VCaP (cell line): ENCODE measurements around the gene MAN1B1.

ENCODE experiments used
- H3K27ac ChIP-seq: fragments of 450-650 bp; 2 replicates; pipeline ENCODE4 v1.5.1; 2017
- TF ChIP-seq, protein P1 (sequence below): fragments of 450-650 bp; conservative IDR thresholded peaks from 2 replicates; pipeline ENCODE4 v1.5.1; 2017; ENCODE audit warnings: mild to moderate bottlenecking, moderate library complexity

The MAN1B1 gene

DNA sequence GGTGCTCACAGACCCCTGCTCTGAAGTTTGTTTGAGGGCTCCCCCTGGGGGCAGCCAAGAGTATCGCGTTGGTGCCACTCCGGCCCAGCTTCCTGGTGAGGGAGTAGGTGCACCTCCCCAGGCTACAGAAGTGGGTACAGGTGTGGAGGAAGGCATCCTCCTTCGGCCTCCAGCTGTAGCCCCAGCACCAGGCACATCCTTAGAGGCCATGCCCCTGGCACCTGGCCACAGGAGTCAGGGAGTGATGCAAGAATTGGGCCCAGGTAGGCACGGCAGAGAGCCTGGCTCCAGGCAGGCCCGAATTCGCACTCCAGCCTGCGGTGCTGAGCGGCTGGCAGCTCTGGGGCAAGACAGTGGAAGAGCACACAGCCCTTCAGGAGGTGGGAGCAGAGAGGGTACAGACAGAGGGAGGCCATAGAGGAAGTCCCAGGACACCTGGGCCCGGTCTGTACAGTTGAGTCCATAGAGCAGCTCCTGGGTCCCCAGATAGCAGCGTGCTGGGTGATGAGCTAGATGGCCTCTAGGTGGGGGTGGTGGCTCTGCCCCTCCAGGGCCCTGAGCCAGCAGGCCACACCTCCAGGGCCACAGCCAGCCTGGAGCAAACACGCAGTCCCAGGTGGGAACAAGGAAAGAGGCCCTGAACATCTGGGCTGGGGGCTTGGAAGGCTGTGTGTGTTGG, 18.8 kb upstream of the MAN1B1 start:
- TF ChIP-seq, protein P1, sequence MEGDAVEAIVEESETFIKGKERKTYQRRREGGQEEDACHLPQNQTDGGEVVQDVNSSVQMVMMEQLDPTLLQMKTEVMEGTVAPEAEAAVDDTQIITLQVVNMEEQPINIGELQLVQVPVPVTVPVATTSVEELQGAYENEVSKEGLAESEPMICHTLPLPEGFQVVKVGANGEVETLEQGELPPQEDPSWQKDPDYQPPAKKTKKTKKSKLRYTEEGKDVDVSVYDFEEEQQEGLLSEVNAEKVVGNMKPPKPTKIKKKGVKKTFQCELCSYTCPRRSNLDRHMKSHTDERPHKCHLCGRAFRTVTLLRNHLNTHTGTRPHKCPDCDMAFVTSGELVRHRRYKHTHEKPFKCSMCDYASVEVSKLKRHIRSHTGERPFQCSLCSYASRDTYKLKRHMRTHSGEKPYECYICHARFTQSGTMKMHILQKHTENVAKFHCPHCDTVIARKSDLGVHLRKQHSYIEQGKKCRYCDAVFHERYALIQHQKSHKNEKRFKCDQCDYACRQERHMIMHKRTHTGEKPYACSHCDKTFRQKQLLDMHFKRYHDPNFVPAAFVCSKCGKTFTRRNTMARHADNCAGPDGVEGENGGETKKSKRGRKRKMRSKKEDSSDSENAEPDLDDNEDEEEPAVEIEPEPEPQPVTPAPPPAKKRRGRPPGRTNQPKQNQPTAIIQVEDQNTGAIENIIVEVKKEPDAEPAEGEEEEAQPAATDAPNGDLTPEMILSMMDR = peak; percentile 90
- H3K27ac ChIP-seq = peak overlapping the region; percentile 96

DNA sequence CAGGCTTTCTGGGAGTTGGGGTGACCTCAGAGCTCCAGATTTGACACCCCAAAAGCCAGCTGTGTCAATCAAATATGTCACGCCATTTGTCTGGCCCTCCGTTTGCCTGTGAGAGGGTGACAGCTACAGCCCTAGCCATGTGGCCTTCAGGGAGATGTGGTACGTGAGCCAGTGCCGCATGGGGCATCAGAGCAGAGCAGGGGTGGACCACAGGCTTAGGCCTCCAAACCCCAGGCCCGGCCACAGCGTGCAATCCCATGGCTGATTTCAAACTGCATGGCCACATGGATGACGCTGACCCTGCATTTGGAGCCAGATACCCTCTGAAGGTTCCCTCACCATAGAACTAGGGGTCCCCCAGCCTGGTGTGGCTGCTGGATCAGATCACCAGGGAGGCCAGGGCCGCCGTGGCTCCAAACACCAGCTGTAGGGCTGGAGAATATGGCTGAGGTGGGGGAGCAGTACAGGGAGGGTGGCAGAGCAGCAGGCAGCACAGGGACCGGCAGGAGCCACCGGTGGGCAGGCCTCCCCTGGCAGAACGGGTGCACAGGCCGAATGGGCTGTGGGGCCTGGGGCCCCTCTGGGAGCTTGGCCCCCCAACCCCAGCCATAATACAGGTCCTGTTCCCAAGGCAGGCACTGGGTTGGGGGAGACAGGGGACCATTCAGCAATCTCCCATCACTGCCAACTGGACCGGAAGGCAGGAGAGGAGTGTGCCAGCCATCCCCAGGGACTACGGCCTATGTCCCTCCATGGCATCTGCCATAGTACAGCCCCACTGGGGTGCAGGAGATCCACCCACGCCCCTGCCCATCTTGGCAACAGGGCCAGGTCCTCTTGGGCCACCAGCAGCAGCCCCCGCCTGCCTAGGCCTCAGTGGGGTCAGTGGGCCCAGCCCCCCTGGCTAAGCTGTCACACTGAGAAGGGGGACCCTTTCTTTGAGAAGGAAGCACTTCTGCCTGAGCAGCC, 18.0 kb upstream of the MAN1B1 start:
- TF ChIP-seq, protein P1 = no peak

DNA sequence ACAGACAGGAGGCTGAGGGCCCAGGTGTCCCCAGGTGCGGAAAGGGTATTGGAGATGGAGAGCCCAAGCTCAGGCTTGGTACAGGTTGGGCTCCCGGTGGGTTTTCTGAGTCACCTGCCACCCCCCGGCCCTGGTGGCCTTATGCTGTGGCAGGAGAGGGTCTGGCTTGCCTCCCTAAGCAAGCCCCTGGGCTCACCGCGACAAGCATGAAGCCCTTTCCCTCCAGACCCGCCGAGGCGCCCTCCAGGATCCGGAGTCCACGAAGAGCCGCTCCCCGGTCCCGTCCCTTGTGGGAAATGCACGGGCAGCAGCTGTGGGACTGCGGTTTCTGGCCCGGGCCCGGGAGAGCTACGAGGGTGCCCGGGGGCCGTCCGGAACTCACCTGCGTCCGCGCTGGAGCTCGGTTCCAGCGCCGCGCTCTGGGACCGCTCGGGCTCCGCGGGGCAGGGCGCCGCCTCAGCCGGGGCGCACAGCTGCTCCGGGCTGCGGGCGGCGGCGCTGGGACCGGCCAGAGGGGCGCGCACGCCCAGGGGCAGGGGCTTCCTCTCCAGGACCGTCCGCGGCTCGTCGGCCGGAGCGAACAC, 17.2 kb upstream of the MAN1B1 start:
- TF ChIP-seq, protein P1 = no peak; the same call in 1 of the 2 replicates
- peak overlapping the region; percentile 96 for H3K27ac ChIP-seq

More for the DNA sequence above, 18.0 kb upstream of the MAN1B1 start:
- H3K27ac ChIP-seq = peak overlapping the region; percentile 96

DNA sequence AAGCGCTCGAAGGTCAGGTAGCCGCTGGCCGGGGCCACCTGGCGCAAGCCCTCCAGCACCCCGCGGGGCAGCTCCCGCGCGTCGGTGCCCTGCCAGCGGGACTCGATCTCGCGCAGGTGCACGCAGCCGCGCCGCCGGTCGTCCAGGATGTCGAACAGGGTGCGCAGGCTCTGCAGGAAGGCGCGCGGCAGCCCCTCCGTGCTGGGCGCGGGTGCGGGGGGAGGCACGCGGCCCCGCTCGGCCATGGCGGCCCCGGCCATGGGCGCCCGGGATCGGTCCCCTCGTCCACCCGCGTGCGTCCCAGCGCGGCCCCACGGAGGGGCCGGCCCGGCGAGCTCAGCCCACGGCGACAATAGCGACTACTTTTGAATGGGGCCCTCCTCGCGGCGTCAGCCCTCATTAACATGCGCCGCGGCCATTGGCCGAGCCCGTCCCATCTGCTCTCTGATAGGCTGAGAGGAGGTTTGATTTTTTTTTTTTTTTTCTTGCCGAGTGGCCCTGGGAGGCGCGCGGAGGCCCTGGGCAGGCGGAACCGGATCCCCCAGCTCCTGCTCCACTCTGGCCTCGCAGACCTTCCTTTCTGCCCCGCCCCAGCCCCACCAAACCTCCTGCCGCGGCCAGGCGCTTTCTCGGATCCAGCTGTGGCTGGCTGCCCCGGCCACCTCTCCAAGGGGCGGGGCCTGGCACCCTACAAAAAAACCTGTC, 16.4 kb upstream of the MAN1B1 start, which contains the start of gene SAPCD2:
Gene SAPCD2 (minus strand): TSS at position 357 of the 705 bp plus-strand sequence. CDS start 97 bp downstream, at position 260.
- H3K27ac ChIP-seq = peak within 1 kb of the TSS; percentile 96
- TF ChIP-seq, protein P1 = no peak

DNA sequence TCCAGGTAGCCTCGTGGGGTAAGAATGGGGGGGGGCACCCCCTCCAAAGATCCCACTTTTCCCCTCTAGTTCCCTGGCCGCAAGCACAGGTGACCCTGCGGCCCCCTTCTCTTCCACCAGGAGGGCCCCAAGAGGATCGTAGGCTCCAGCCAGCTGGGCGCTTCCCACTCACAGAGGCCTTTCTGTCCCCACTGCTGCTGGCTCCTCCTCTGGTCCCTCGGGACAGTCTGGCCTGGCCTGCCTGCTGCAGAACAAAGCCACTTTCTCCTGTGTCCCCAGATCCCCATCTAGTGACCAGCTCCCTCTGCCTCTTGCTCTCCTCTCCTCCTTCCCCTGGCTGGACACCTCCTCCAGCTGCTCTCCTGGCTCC, 15.9 kb upstream of the MAN1B1 start:
- H3K27ac ChIP-seq = peak overlapping the region; percentile 96
- TF ChIP-seq, protein P1 = no peak

DNA sequence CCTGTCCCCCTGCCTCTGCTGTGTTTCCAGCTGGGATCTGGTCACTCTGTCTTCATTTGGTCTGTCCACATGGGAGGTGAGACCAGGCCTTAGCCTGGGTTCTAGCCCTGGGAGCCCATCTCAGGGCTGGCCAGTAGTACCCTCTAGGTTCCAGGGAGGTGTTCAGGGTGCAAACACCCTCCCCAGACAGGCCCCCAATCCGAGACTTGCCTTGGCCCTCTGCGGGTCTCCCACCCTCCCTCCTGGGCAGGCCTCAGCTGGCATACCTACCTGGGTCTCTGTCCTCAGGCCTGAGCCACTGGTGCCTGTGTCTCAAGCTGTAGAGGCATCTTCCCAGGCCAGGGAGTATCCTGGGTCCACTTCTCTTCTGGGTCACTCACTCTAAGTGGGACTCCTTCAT, 15.5 kb upstream of the MAN1B1 start:
- TF ChIP-seq, protein P1 = no peak
- peak overlapping the region; percentile 96 for H3K27ac ChIP-seq
